H1 (cell line): Measurements from ENCODE around the gene HHAT.

Experiments
- CHD1 ChIP-seq: IDR thresholded peaks from 2 replicates; pipeline ENCODE4 v1.6.1; 2012; ENCODE audit warnings: low read depth, low read length, improper control_type of control experiment
- CHD2 ChIP-seq: IDR thresholded peaks from 2 replicates; pipeline ENCODE4 v1.6.1; 2012; ENCODE audit warnings: low read length, improper control_type of control experiment
- EP300 ChIP-seq, 2 experiments: IDR thresholded peaks; 1 replicate in 1 of 2; 2 replicates in 1 of 2; pipeline ENCODE4 v1.6.1; 2011 to 2012; ENCODE audit warnings: low read depth in 2 of 2, low read length in 2 of 2, mild to moderate bottlenecking in 2 of 2, borderline replicate concordance in 1 of 2, inconsistent platforms in 1 of 2, moderate library complexity in 1 of 2
- GABPA ChIP-seq: IDR thresholded peaks from 2 replicates; pipeline ENCODE4 v1.6.1; 2011; ENCODE audit warnings: mild to moderate bottlenecking, low read length, moderate library complexity, borderline replicate concordance; ENCODE audit not compliant: insufficient read depth
- JUND ChIP-seq: IDR thresholded peaks from 2 replicates; pipeline ENCODE4 v1.6.1; 2011; ENCODE audit warnings: mild to moderate bottlenecking, improper control_type of control experiment, low read length
- POLR2AphosphoS5 ChIP-seq: IDR thresholded peaks from 2 replicates; pipeline ENCODE4 v1.6.1; 2011; ENCODE audit warnings: low read depth, low read length
- SIN3A ChIP-seq, 2 experiments: IDR thresholded peaks in 1 of 2; conservative IDR thresholded peaks in 1 of 2; 2 replicates each; pipeline ENCODE4 v1.6.1; 2011 to 2012; ENCODE audit warnings: low read length in 2 of 2, improper control_type of control experiment in 1 of 2, low read depth in 1 of 2, mild to moderate bottlenecking in 1 of 2
- SIRT6 ChIP-seq: IDR thresholded peaks from one replicate; pipeline ENCODE4 v1.7.1; 2012; ENCODE audit warnings: low read length, inconsistent platforms
- SP2 ChIP-seq: IDR thresholded peaks from 2 replicates; pipeline ENCODE4 v1.6.1; 2012; ENCODE audit warnings: mild to moderate bottlenecking, low read length, inconsistent platforms
- SUZ12 ChIP-seq: fragments of 200-600 bp; sonication (generic); IDR thresholded peaks from 2 replicates; pipeline ENCODE4 v1.6.1; 2012; ENCODE audit warnings: mild to moderate bottlenecking, inconsistent platforms, low read length, moderate library complexity, mixed read lengths
- TAF1 ChIP-seq: IDR thresholded peaks from 2 replicates; pipeline ENCODE4 v1.6.1; 2011; ENCODE audit warnings: mild to moderate bottlenecking, low read depth, low read length
- TEAD4 ChIP-seq: IDR thresholded peaks from 2 replicates; pipeline ENCODE4 v1.6.1; 2012; ENCODE audit warnings: low read depth, low read length, inconsistent platforms, mixed read lengths
- ZNF274 ChIP-seq: IDR thresholded peaks from 2 replicates; pipeline ENCODE4 v1.7.0; 2012; ENCODE audit warnings: low read length, borderline replicate concordance; ENCODE audit errors: extremely low read depth
- TF ChIP-seq, protein P1 (sequence below), 3 experiments: IDR thresholded peaks; 1 replicate in 2 of 3; 2 replicates in 1 of 3; pipeline versions ENCODE4 v1.5.1 to v1.6.1; 2011; ENCODE audit warnings: low read length in 3 of 3, mild to moderate bottlenecking in 3 of 3, inconsistent platforms in 2 of 3, low read depth in 1 of 3, moderate library complexity in 1 of 3; ENCODE audit not compliant: insufficient read depth in 1 of 3; ENCODE audit errors: control extremely low read depth in 1 of 3

DNA sequence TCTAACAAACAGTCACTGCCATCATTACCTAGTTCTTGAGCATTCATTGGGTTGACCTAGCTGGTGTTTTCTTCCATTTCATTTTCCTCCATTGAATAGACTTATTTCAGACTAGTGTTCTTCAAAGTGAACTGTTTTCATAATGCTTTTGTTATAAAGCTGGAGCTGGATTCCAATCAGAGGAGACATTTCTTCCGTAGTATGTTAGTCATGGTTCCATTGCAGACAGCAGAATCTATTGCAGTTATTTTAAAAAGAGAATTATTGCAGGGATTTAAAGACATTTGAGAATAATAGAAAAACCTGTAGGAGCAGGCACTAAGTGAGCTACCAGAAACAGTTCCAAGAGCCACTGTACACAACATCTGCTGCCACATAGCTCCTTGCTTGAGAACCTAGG lies 50.0 kb downstream of the HHAT start:
- no peak for TF ChIP-seq JUND
- no peak for TF ChIP-seq SP2
- no peak for TF ChIP-seq TEAD4
- TF ChIP-seq POLR2AphosphoS5: no peak
- TF ChIP-seq TAF1: no peak
- TF ChIP-seq, protein P1, sequence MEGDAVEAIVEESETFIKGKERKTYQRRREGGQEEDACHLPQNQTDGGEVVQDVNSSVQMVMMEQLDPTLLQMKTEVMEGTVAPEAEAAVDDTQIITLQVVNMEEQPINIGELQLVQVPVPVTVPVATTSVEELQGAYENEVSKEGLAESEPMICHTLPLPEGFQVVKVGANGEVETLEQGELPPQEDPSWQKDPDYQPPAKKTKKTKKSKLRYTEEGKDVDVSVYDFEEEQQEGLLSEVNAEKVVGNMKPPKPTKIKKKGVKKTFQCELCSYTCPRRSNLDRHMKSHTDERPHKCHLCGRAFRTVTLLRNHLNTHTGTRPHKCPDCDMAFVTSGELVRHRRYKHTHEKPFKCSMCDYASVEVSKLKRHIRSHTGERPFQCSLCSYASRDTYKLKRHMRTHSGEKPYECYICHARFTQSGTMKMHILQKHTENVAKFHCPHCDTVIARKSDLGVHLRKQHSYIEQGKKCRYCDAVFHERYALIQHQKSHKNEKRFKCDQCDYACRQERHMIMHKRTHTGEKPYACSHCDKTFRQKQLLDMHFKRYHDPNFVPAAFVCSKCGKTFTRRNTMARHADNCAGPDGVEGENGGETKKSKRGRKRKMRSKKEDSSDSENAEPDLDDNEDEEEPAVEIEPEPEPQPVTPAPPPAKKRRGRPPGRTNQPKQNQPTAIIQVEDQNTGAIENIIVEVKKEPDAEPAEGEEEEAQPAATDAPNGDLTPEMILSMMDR (IDR thresholded peaks at IDR 0.05; ENCODE audit: control extremely low read depth in 1 of 3, insufficient read depth in 1 of 3, low read depth in 1 of 3, low read length in 3 of 3): no peak
- TF ChIP-seq SUZ12: no peak
- TF ChIP-seq SIN3A (conservative IDR thresholded peaks at IDR 0.05 in 1 of 2, IDR thresholded peaks at IDR 0.05 in 1 of 2; ENCODE audit: low read depth in 1 of 2, low read length in 2 of 2): no peak
- no peak for TF ChIP-seq CHD1
- TF ChIP-seq SIRT6: no peak
- TF ChIP-seq CHD2: no peak
- no peak for TF ChIP-seq ZNF274
- no peak for TF ChIP-seq GABPA
- TF ChIP-seq EP300 (IDR thresholded peaks at IDR 0.05; ENCODE audit: borderline replicate concordance in 1 of 2, low read depth in 2 of 2, low read length in 2 of 2): no peak
